ENCODE measurements around the gene BLOC1S3. TPM values are rescaled to one million over a fixed set of nuclear protein-coding genes. Genes with fewer than 3 reads are reported as not detected.

BLOC1S3 gene
- total and polyA plus RNA-seq, 2 of the 4 experiments (the other 2 are of a cell fraction) = 1.1 to 4.9 TPM

GRCh38 chr19:45130236-45130635, 48.3 kb upstream of the BLOC1S3 start:
- no peak overlapping the region for H3K18ac ChIP-seq (ENCODE audit: low read depth, low read length)
- no peaks in the 10 kb centered on the region; the same call in 1 of the 2 replicates for H3K4me1 ChIP-seq (ENCODE audit: control insufficient read depth, insufficient read depth, low read length)
- H2AK5ac ChIP-seq (ENCODE audit: low read depth, low read length) = no peak overlapping the region
- BruUV-seq (replicated peaks) = no TSS peak
- H2BK120ac ChIP-seq (ENCODE audit: low read depth, low read length) = no peak overlapping the region
- no peak overlapping the region for H3K23ac ChIP-seq (ENCODE audit: low read depth, low read length)
- POLR2A ChIA-PET (ENCODE audit: unreplicated experiment) = no interaction called here
- no peak overlapping the region for H3K14ac ChIP-seq (replicated peaks; ENCODE audit: low read depth, low read length)
- peak overlapping the region; percentile 61 for H2AK9ac ChIP-seq (replicated peaks; ENCODE audit: low read depth, low read length, poor library complexity)
- dilution Hi-C loops (cut with HindIII; ENCODE audit: low sequenced_read_pairs, unreplicated experiment) (no loop called here), intact Hi-C loops (cut with micrococcal nuclease) (no loop called here), in situ Hi-C loops (cut with MboI; ENCODE audit: low sequenced_read_pairs) (no loop called here)
- no peak overlapping the region for H4K8ac ChIP-seq (ENCODE audit: low read depth in 2 of 2, low read length in 2 of 2)
- no peak overlapping the region for H2BK15ac ChIP-seq (ENCODE audit: low read depth, low read length)
- H3K36me3 ChIP-seq (ENCODE audit: control insufficient read depth, insufficient read depth, low read length) = 0 out of 2 replicates have a peak, but pooled peaks cover 6% of the 10 kb centered on the region
- H3K9ac ChIP-seq (ENCODE audit: low read depth, low read length) = no peak overlapping the region
- no peak overlapping the region for H4K91ac ChIP-seq (ENCODE audit: insufficient read depth, low read depth, low read length)
- H3K27me3 ChIP-seq (ENCODE audit: control insufficient read depth, insufficient read depth, low read length) = no peaks in the 10 kb centered on the region
- no peak overlapping the region for H3K56ac ChIP-seq (ENCODE audit: extremely low read depth, insufficient read depth, low read length)
- no peak overlapping the region for H2AFZ ChIP-seq (replicated peaks; ENCODE audit: low read length, poor library complexity)
- H4K20me1 ChIP-seq (ENCODE audit: insufficient read depth, low read length) = peaks cover 70% of the 10 kb centered on the region
- CTCF ChIA-PET = no interaction called here
- H3K79me1 ChIP-seq (ENCODE audit: low read depth in 1 of 2, low read length in 2 of 2) = peaks cover 35 to 86% of the 10 kb centered on the region in 2 experiments
- H3K4ac ChIP-seq (ENCODE audit: low read depth, low read length) = no peak overlapping the region
- no peak overlapping the region for H4K5ac ChIP-seq (ENCODE audit: low read depth, low read length)
- no peak overlapping the region for H3K4me3 ChIP-seq (ENCODE audit: insufficient read depth, low read depth, low read length)
- H3K9me1 ChIP-seq (ENCODE audit: insufficient read depth, low read length) = peaks cover 15% of the 10 kb centered on the region
- H2BK20ac ChIP-seq (ENCODE audit: low read depth, low read length) = no peak overlapping the region
- H3K9me3 ChIP-seq (ENCODE audit: control insufficient read depth, insufficient read depth, low read length) = no peaks in the 10 kb centered on the region
- no peak for TF ChIP-seq SMC3 (IDR thresholded peaks at IDR 0.05; ENCODE audit: low read depth, low read length)
- no peak for TF ChIP-seq CEBPB (IDR thresholded peaks at IDR 0.05; ENCODE audit: low read depth, low read length)
- no peak for TF ChIP-seq MAZ (IDR thresholded peaks at IDR 0.05; ENCODE audit: borderline replicate concordance, low read depth, low read length)
- no peak for TF ChIP-seq CTCF (conservative IDR thresholded peaks at IDR 0.05; ENCODE audit: low read depth, low read length)
- TF ChIP-seq RFX5 (IDR thresholded peaks at IDR 0.05; ENCODE audit: low read depth, low read length) = no peak
- TF ChIP-seq MAFK (IDR thresholded peaks at IDR 0.05; ENCODE audit: low read depth, low read length) = no peak
- TF ChIP-seq BHLHE40 (IDR thresholded peaks at IDR 0.05; ENCODE audit: low read depth, low read length) = no peak
- TF ChIP-seq NFE2L2 (IDR thresholded peaks at IDR 0.05; ENCODE audit: low read depth, low read length) = no peak
- TF ChIP-seq POLR2A (IDR thresholded peaks at IDR 0.05; ENCODE audit: low read depth, low read length) = no peak
- no peak for TF ChIP-seq RAD21 (IDR thresholded peaks at IDR 0.05; ENCODE audit: low read length)
- TF ChIP-seq CHD1 (IDR thresholded peaks at IDR 0.05; ENCODE audit: low read depth, low read length) = no peak
- no peak for TF ChIP-seq RCOR1 (IDR thresholded peaks at IDR 0.05; ENCODE audit: insufficient replicate concordance, low read length)
- no peak overlapping the region for H3K27ac ChIP-seq (ENCODE audit: insufficient read depth, low read length)
- DNase-seq (no peak), ATAC-seq (ENCODE audit: low read depth) (no peak)
- H2BK5ac ChIP-seq (ENCODE audit: low read depth, low read length, poor library complexity, severe bottlenecking) = no peak overlapping the region
- WGBS, 2 experiments (ENCODE audit: extremely low coverage in 2 of 2, insufficient read length in 1 of 2) = 89% methylated on average over 9 of the region's 13 CpGs; no CpG with 5 or more reads in 1 of the 2 experiments
- H3K4me2 ChIP-seq (ENCODE audit: low read depth, low read length) = no peak overlapping the region
